HepG2 (cell line): Measurements from ENCODE around the gene ZNF618. TPM values are rescaled to one million over a fixed set of nuclear protein-coding genes. Genes with fewer than 3 reads are reported as not detected.

Source experiments
- ATAC-seq: fragments of 200-7000 bp; cut with Tn5 transposase; 3 replicates; pipeline ENCODE4 v1.9.1; 2020; ENCODE audit warnings: mild to moderate bottlenecking, moderate library complexity
- BruUV-seq: library from RNA; stranded (reverse); fragments of 400-500 nt; replicated peaks from 2 replicates; lab custom pipeline; 2021; lab: Mats Ljungman, UMichigan
- CTCF ChIA-PET: fragments of 300-600 bp; formaldehyde crosslinking; extraction: SDS; loops from one replicate; lab custom pipeline; 2021; ENCODE audit warnings: low total read pairs, inconsistent platforms, low intra/inter-chr PET ratio; lab: Yijun Ruan, JAX
- POLR2A ChIA-PET: fragments of 350-600 bp; sonication (Branson Sonifier 250); formaldehyde crosslinking; loops from one replicate; lab custom pipeline; 2020; ENCODE audit warnings: antibody characterized with exemption, inconsistent platforms; lab: Yijun Ruan, JAX
- DNase-seq: peaks from one replicate; pipeline ENCODE4 v3.0.0-alpha.2; 2015; ENCODE audit warnings: low spot score
- FAIRE-seq: peaks from 3 replicates; lab custom pipeline; 2011; peaks lifted over from hg19 to GRCh38; lab: Jason Lieb, UNC
- H2AFZ ChIP-seq: one replicate; pipeline ENCODE4 v1.6.1; 2011; ENCODE audit warnings: low read length, inconsistent platforms
- H3K27ac ChIP-seq: fragments of 300-600 bp; 3 replicates; pipeline ENCODE4 v1.8.0; 2011; ENCODE audit warnings: mixed run types, mild to moderate bottlenecking, mixed read lengths, low read length, inconsistent platforms; ENCODE audit not compliant: insufficient read depth; ENCODE audit errors: extremely low read length
- H3K27me3 ChIP-seq, 2 experiments: fragments of 200-600 bp in 1 of 2; 2 replicates in 1 of 2; 3 replicates in 1 of 2; pipeline versions ENCODE4 v1.6.0 to v1.8.0; 2011; ENCODE audit warnings: low read length in 2 of 2, mild to moderate bottlenecking in 2 of 2, moderate library complexity in 2 of 2, inconsistent platforms in 1 of 2; ENCODE audit not compliant: insufficient read depth in 2 of 2, control insufficient read depth in 1 of 2
- H3K36me3 ChIP-seq, 2 experiments: fragments of 200-600 bp in 1 of 2; replicated peaks in 1 of 2; 2 replicates in 1 of 2; 3 replicates in 1 of 2; pipeline versions ENCODE4 v1.5.1 to v1.8.0; 2011; ENCODE audit warnings: low read length in 2 of 2, inconsistent platforms in 1 of 2; ENCODE audit not compliant: insufficient read depth in 2 of 2, control insufficient read depth in 1 of 2
- H3K4me1 ChIP-seq: 2 replicates; pipeline ENCODE4 v1.5.1; 2012; ENCODE audit warnings: low read length, inconsistent platforms; ENCODE audit not compliant: insufficient read depth
- H3K4me2 ChIP-seq: 2 replicates; pipeline ENCODE4 v1.6.0; 2011; ENCODE audit warnings: low read depth, low read length, inconsistent platforms
- H3K4me3 ChIP-seq, 3 experiments: fragments of 200-600 bp in 1 of 3; sonication (generic), shearing (Covaris generic) in 1 of 3; replicated peaks in 1 of 3; 2 replicates each; pipeline ENCODE4 v1.5.1; 2011 to 2016; ENCODE audit warnings: low read length in 3 of 3, inconsistent platforms in 2 of 3, low read depth in 2 of 3, mild to moderate bottlenecking in 2 of 3, control low read depth in 1 of 3, mixed read lengths in 1 of 3; ENCODE audit not compliant: insufficient read depth in 1 of 3
- H3K79me2 ChIP-seq: one replicate; pipeline ENCODE4 v1.6.1; 2011; ENCODE audit warnings: low read length, inconsistent platforms; ENCODE audit not compliant: insufficient read depth
- H3K9ac ChIP-seq: 2 replicates; pipeline ENCODE4 v1.6.0; 2011; ENCODE audit warnings: mild to moderate bottlenecking, low read depth, low read length, inconsistent platforms; ENCODE audit not compliant: insufficient read depth
- H3K9me3 ChIP-seq: 2 replicates; pipeline ENCODE4 v1.5.1; 2012; ENCODE audit warnings: mild to moderate bottlenecking, low read length
- H4K20me1 ChIP-seq: 2 replicates; pipeline ENCODE4 v1.6.0; 2011; ENCODE audit warnings: inconsistent platforms, mild to moderate bottlenecking, low read length, moderate library complexity; ENCODE audit not compliant: insufficient read depth
- GATA4 ChIP-seq: sonication (generic); IDR thresholded peaks from 2 replicates; pipeline ENCODE4 v1.6.1; 2016; ENCODE audit warnings: antibody characterized with exemption, low read depth, borderline replicate concordance
- NFKBIZ ChIP-seq: IDR thresholded peaks from 2 replicates; pipeline ENCODE4 v1.6.1; 2018; ENCODE audit warnings: missing genetic modification reagents, missing compliant biosample characterization
- SAP130 ChIP-seq: IDR thresholded peaks from 2 replicates; pipeline ENCODE4 v1.6.1; 2016; ENCODE audit warnings: low read depth
- TAF15 ChIP-seq: fragments of 200-400 bp; formaldehyde crosslinking; IDR thresholded peaks from one replicate; pipeline ENCODE4 v1.6.1; 2018; ENCODE audit warnings: mild to moderate bottlenecking, low read depth, low read length; ENCODE audit not compliant: poor library complexity, severe bottlenecking
- XBP1 ChIP-seq: sonication (generic); formaldehyde crosslinking; IDR thresholded peaks from 2 replicates; pipeline ENCODE4 v1.5.0; 2020; ENCODE audit warnings: missing genetic modification reagents
- ZEB1 ChIP-seq: IDR thresholded peaks from 2 replicates; pipeline ENCODE4 v1.6.1; 2012; ENCODE audit warnings: mild to moderate bottlenecking, low read depth, inconsistent platforms; ENCODE audit not compliant: insufficient replicate concordance
- ZNF460 ChIP-seq: sonication (generic); formaldehyde crosslinking; IDR thresholded peaks from 2 replicates; pipeline ENCODE4 v1.5.1; 2020; ENCODE audit warnings: missing genetic modification reagents, mild to moderate bottlenecking, borderline replicate concordance
- ZNF883 ChIP-seq: sonication (generic); formaldehyde crosslinking; IDR thresholded peaks from 2 replicates; pipeline ENCODE4 v1.5.1; 2020; ENCODE audit warnings: mild to moderate bottlenecking, missing genetic modification reagents; ENCODE audit errors: not compliant biosample characterization
- WGBS: methylation state at CpG from one replicate; pipeline ENCODE4 v1.1.6; 2017; ENCODE audit warnings: low lambda C conversion rate; 5-methylcytosine and 5-hydroxymethylcytosine counted together
- in situ Hi-C: cut with HindIII; loops from 2 replicates; pipeline ENCODE4 v1.10.0; 2017; ENCODE audit warnings: low pct_unique_long_range_greater_than_20kb; ENCODE audit not compliant: extremely low pct_ligation_motif_present
- intact Hi-C: fragments of 100-400 bp; cut with micrococcal nuclease; formaldehyde crosslinking; loops from one replicate; pipeline ENCODE4 v1.10.0; 2022; ENCODE audit not compliant: unreplicated experiment
- polyA plus RNA-seq, 8 experiments: library from polyadenylated mRNA; depleted of rRNA in 3 of 8; stranded (reverse) in 7 of 8; unstranded in 1 of 8; fragments of >200 nt; fragmentation: Illumina TruSeq in 4 of 8; extraction: Trizol in 4 of 8; gene quantifications; 2 replicates each; pipeline versions ENCODE4 v1.2.1 to v1.2.3, GENCODE V29; 2011 to 2016; ENCODE audit warnings: low read depth in 4 of 8, missing spikeins in 1 of 8, mixed read lengths in 1 of 8; ENCODE audit not compliant: insufficient read depth in 1 of 8
- total RNA-seq, 5 experiments: library from RNA; depleted of rRNA; stranded (reverse); fragments of >200 nt; fragmentation: Illumina TruSeq; extraction: Trizol; gene quantifications; 2 replicates each; pipeline ENCODE4 v1.2.3, GENCODE V29; 2016; ENCODE audit warnings: low read depth in 1 of 5
- TF ChIP-seq, protein P1 (sequence below): sonication (generic); formaldehyde crosslinking; IDR thresholded peaks from 2 replicates; pipeline ENCODE4 v1.5.0; 2020; ENCODE audit warnings: missing genetic modification reagents
- TF ChIP-seq, protein P2 (sequence below): sonication (generic); formaldehyde crosslinking; IDR thresholded peaks from 2 replicates; pipeline ENCODE4 v1.8.0; 2023; ENCODE audit warnings: mild to moderate bottlenecking, missing genetic modification reagents
- TF ChIP-seq, protein P3 (sequence below): sonication (generic); formaldehyde crosslinking; IDR thresholded peaks from 2 replicates; pipeline ENCODE4 v1.8.0; 2022; ENCODE audit warnings: missing genetic modification reagents, low read depth, mild to moderate bottlenecking, borderline replicate concordance

Gene ZNF618
- total and polyA plus RNA-seq, 2 of the 13 experiments (the other 11 are each of a cell fraction or from before 2014, with no cell fraction given) = 0.07 TPM

DNA sequence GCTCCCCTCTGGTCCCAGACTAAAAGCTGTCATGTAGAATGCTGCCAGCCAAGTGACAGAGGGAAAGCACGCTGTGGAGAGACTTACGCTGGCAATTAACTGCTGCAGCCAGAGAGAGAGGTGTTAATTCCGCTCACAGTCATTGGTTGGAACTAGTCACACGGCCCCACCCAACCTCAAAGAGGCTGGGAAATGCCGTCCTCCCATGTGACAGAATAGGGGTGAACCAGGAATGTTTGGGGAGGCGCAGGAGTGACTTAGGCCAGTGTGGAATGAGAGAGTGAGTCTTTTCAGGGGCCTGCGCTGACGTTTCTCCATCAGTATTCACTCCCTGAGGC, 114.4 kb downstream of the ZNF618 start:
- Histone ChIP-seq H3K9ac (no peak overlapping the region), H3K27me3 (peaks cover 0 to 27% of the 10 kb centered on the region in 2 experiments; a peak in 1 of 5 replicates), H3K9me3 (no peaks in the 10 kb centered on the region), H3K79me2 (no peaks in the 10 kb centered on the region), H2AFZ (no peak overlapping the region), H3K4me2 (no peak overlapping the region), H4K20me1 (no peaks in the 10 kb centered on the region), H3K36me3 (no peaks in the 10 kb centered on the region), H3K4me1 (0 out of 2 replicates have a peak, but pooled peaks cover 7% of the 10 kb centered on the region), H3K4me3 (no peak overlapping the region), H3K27ac (no peak overlapping the region)
- ATAC-seq (no peak), DNase-seq (no peak), FAIRE-seq (no peak)
- intact Hi-C loops = no loop called here
- ChIA-PET CTCF (no interaction called here), POLR2A (no interaction called here)
- in situ Hi-C loops = no loop called here
- TF ChIP-seq, protein P1, sequence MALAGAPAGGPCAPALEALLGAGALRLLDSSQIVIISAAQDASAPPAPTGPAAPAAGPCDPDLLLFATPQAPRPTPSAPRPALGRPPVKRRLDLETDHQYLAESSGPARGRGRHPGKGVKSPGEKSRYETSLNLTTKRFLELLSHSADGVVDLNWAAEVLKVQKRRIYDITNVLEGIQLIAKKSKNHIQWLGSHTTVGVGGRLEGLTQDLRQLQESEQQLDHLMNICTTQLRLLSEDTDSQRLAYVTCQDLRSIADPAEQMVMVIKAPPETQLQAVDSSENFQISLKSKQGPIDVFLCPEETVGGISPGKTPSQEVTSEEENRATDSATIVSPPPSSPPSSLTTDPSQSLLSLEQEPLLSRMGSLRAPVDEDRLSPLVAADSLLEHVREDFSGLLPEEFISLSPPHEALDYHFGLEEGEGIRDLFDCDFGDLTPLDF (CRISPR knock-in tag) = no peak
- no peak for TF ChIP-seq NFKBIZ (CRISPR knock-in tag)
- no peak for TF ChIP-seq XBP1 (CRISPR knock-in tag)
- TF ChIP-seq GATA4 = no peak
- TF ChIP-seq, protein P2, sequence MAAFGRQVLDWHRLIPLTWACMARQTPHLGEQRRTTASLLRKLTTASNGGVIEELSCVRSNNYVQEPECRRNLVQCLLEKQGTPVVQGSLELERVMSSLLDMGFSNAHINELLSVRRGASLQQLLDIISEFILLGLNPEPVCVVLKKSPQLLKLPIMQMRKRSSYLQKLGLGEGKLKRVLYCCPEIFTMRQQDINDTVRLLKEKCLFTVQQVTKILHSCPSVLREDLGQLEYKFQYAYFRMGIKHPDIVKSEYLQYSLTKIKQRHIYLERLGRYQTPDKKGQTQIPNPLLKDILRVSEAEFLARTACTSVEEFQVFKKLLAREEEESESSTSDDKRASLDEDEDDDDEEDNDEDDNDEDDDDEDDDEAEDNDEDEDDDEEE (CRISPR knock-in tag) = no peak
- TF ChIP-seq ZNF460 (CRISPR knock-in tag) = no peak
- TF ChIP-seq, protein P3, sequence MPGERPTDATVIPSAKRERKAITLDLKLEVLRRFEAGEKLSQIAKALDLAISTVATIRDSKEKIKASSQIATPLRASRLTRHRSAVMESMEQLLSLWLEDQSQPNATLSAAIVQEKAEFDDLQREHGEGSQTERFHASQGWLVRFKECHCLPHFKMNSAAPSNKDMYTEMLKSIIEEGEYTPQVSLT (CRISPR knock-in tag) = no peak
- TF ChIP-seq ZEB1 = no peak
- TF ChIP-seq ZNF883 (CRISPR knock-in tag) = no peak
- TF ChIP-seq SAP130 (CRISPR knock-in tag) = no peak
- no peak for TF ChIP-seq TAF15
- no TSS peak for BruUV-seq
- 56% methylated on average over 5 of the region's 8 CpGs for WGBS
